Measurements from ENCODE around the gene GALR2. TPM values are rescaled to one million over a fixed set of nuclear protein-coding genes. Genes with fewer than 3 reads are reported as not detected.

GALR2 gene
- total and polyA plus RNA-seq, 8 donors = 0.12 to 0.23 (median 0.21) TPM; not detected in 5

DNA sequence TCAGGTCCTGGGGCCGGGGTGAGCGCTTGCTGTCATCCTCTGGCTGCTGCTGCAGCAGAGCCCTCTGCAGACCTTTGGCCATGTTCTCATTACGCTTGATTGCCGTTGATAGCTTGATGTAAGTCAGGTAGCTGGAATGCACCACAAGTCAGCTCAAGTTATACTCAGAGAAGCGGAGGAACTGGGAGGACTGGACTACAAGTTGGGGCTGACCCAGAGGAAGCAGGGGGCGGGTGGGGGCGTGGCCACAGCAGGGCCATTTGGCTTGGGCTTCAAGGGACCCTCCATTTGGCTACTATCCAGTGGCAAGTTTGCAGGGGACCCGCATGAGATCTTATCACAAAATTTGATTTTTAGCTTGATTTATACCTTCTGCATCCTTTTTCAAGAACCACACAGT lies 28.5 kb upstream of the GALR2 start:
- Histone ChIP-seq H3K27ac (no peak overlapping the region), H3K36me3 (peaks cover 0 to 100% of the 10 kb centered on the region in 2 donors), H3K4me3 (no peak overlapping the region), H3K4me1 (peaks cover 4 to 13% of the 10 kb centered on the region in 2 donors), H3K27me3 (no peaks in the 10 kb centered on the region), H3K9me3 (no peaks in the 10 kb centered on the region)
- intact Hi-C loops (cut with DNase I) = no loop called here
- ATAC-seq = no peak
- no peak for DNase-seq
- TF ChIP-seq, protein P1, sequence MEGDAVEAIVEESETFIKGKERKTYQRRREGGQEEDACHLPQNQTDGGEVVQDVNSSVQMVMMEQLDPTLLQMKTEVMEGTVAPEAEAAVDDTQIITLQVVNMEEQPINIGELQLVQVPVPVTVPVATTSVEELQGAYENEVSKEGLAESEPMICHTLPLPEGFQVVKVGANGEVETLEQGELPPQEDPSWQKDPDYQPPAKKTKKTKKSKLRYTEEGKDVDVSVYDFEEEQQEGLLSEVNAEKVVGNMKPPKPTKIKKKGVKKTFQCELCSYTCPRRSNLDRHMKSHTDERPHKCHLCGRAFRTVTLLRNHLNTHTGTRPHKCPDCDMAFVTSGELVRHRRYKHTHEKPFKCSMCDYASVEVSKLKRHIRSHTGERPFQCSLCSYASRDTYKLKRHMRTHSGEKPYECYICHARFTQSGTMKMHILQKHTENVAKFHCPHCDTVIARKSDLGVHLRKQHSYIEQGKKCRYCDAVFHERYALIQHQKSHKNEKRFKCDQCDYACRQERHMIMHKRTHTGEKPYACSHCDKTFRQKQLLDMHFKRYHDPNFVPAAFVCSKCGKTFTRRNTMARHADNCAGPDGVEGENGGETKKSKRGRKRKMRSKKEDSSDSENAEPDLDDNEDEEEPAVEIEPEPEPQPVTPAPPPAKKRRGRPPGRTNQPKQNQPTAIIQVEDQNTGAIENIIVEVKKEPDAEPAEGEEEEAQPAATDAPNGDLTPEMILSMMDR (IDR thresholded peaks at IDR 0.05) = no peak

DNA sequence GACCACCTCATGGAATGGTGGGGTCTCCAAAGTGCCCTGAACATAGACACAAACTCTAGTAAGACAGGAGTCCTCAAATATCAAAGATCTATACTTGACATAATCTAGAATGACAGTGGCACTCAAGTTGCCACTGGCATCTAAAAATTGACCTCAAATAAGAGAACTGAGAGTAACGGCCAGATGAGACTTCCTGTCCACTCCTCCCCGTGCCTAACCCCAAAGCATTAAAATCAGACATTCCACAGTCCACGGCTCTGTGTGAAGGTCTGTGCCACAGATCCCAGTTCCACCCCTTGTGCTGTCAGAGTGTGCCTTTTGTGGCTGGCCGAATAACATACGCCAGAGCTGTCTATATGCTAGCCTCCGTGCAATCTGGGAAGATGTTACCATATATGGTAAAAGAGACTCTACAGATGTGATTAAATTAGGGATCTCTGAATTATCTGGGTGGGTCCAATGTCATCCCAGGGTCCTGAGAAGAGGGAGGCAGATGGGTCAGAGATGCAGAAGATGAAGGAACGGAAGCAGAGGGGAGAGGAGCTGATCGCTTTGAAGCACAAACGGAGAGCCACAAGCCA lies 26.5 kb upstream of the GALR2 start:
- Histone ChIP-seq H3K9me3 (no peaks in the 10 kb centered on the region), H3K4me3 (no peak overlapping the region), H3K36me3 (peaks cover 0 to 99% of the 10 kb centered on the region in 2 donors), H3K27ac (no peak overlapping the region), H3K4me1 (peaks cover 4 to 13% of the 10 kb centered on the region in 2 donors), H3K27me3 (no peaks in the 10 kb centered on the region)
- intact Hi-C loops (cut with DNase I) = no loop called here
- no peak for ATAC-seq
- DNase-seq = no peak
- TF ChIP-seq, protein P1 (IDR thresholded peaks at IDR 0.05) = no peak

DNA sequence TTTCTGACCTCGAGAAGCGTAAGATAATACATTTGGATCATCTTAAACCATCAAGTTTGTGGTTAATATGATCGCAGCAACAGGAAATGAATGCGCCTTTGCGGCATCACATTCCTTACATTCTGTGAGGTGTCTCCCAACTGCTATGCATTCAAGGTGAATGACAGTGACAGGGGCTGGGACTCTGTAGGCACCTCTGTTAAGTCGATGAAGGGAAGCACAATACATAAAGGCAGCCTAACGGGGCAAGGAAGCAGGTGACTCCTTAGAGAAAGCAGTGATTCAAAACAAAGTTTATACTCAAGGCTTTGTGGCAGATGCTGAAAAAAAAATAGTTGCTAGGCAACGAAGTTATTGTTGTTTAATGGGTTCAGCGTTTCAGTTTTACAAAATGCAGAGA lies 25.9 kb upstream of the GALR2 start:
- ATAC-seq (no peak), DNase-seq (no peak)
- Histone ChIP-seq H3K4me3 (no peak overlapping the region), H3K27ac (no peak overlapping the region), H3K4me1 (peaks cover 4 to 13% of the 10 kb centered on the region in 2 donors), H3K27me3 (no peaks in the 10 kb centered on the region), H3K9me3 (no peaks in the 10 kb centered on the region), H3K36me3 (peaks cover 0 to 99% of the 10 kb centered on the region in 2 donors)
- intact Hi-C loops (cut with DNase I) = no loop called here
- TF ChIP-seq, protein P1 (IDR thresholded peaks at IDR 0.05) = no peak

DNA sequence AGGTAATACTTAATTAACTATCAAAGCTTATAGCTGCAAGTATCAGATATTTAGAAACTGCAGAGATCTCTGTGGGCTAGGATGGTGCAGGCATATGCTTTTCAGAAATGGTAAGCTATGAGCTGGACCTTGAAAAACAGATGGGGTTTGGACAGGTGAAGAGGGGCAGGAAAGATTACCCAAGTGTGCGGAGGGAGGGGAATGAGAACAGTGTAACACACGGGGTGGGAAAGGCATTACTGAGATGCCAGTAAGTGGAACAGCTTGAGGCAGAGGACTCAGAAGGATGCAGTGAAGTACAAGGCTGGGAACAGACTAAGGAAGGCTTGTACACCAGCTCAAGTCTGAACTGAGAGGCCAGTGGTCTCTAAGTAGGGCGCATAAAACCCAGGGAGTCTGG lies 25.3 kb upstream of the GALR2 start:
- Histone ChIP-seq H3K4me3 (no peak overlapping the region), H3K4me1 (peaks cover 4 to 13% of the 10 kb centered on the region in 2 donors), H3K36me3 (peaks cover 0 to 99% of the 10 kb centered on the region in 2 donors), H3K27me3 (no peaks in the 10 kb centered on the region), H3K9me3 (no peaks in the 10 kb centered on the region), H3K27ac (no peak overlapping the region)
- ATAC-seq (no peak), DNase-seq (no peak)
- intact Hi-C loops (cut with DNase I) = no loop called here
- TF ChIP-seq, protein P1 (IDR thresholded peaks at IDR 0.05) = no peak

DNA sequence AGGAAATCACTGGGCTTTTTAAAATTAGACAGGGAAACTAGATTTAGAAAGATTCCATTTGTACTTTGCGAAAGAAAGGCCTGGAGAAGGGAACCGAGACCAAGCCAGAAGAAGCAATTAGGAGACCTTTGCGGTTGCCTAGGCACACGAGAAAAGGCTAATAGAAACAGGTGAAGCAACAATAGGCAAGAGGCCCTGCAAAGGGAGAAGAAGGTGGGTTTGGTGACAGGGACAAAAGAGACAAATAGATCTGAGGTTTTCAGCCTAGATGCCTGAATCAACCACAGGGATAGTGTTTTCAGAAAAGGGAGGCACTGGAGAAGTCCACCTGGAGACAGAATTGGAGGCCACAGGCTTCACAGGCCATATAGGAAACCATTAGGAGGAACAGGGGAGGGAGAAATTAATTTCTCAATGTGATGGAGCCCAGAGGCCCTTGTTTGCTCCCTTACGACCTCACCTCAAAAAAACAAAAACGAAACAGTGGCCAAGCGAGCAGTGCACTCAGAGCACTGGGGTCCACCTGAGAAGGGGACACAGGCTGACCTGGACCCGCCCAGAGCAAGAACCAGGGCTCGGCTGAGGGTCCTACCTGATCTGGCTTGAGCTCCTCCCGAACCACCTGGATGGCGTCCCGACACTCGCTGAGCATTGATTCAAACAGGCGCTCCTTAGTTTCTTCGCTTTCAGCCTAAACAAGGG lies 24.6 kb upstream of the GALR2 start:
- DNase-seq (no peak), ATAC-seq (no peak)
- intact Hi-C loops (cut with DNase I) = no loop called here
- H3K4me3 ChIP-seq = no peak overlapping the region
- peaks cover 0 to 99% of the 10 kb centered on the region in 2 donors for H3K36me3 ChIP-seq
- H3K27me3 ChIP-seq = no peaks in the 10 kb centered on the region
- TF ChIP-seq, protein P1 (IDR thresholded peaks at IDR 0.05) = no peak
- H3K4me1 ChIP-seq = peaks cover 4 to 20% of the 10 kb centered on the region in 2 donors
- H3K27ac ChIP-seq = peak overlapping the region; percentile 46 to 69
- no peaks in the 10 kb centered on the region for H3K9me3 ChIP-seq
